GM19240 (cell line): Measurements from ENCODE around the gene OR2M5.

Experiments
- DNase-seq: peaks from one replicate; pipeline ENCODE4 v3.0.0; 2011; ENCODE audit warnings: low spot score; ENCODE audit not compliant: insufficient read length

Gene OR2M5, protein sequence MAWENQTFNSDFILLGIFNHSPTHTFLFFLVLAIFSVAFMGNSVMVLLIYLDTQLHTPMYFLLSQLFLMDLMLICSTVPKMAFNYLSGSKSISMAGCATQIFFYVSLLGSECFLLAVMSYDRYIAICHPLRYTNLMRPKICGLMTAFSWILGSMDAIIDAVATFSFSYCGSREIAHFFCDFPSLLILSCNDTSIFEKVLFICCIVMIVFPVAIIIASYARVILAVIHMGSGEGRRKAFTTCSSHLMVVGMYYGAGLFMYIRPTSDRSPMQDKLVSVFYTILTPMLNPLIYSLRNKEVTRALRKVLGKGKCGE

DNA sequence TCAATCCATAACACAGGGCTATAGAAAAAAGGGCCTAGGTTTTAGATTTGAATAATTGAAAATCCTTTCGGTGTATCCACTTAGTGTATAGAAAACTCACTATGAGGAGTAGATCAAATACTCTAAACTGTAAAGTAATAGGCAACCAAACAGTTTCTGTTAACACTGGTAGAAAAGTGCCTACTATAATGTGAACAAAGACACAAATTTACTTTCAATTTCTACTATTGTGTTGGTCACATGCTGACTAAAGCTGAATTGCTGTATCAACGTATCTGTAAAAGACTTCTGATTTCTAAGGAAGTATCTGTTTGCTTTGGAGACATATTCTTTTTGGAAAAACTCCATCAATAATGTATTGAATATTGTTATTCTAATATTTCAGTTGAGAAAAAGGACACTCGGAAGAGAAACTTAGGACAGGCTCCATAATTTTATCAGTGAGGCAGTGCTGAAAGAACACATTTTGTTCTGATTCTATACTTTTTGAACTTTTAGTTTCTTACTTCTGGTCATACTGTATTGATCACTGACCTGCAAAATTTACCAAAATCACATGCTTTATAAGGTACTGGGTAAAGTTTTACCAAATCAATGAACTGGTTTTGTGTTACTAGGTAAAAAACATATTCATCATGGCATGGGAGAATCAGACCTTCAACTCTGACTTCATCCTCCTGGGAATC is at the start of gene OR2M5:
OR2M5 (plus strand) TSS at position 636 of the 686 bp plus-strand sequence; CDS start at position 636, 0 bp downstream.
- no peak for DNase-seq

DNA sequence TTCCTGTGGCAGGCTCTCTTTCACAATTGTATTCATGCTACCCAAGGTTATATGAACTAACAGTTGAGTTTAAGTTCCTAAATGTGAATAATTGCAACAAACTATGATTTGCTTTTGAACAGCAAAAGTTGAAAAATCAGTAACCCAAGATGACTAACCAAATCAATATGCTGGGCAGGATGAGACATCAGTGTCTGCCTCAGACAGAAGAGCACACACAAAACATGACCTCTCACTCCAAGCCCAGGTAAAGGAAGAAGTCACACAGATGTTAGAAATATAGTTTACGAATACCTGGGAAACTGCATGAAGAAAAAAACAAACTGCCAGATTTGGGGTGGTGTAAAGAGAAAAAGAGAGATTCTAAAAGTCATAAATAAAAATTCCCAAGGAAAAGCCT is 46.4 kb upstream of the OR2M5 start:
- no peak for DNase-seq

DNA sequence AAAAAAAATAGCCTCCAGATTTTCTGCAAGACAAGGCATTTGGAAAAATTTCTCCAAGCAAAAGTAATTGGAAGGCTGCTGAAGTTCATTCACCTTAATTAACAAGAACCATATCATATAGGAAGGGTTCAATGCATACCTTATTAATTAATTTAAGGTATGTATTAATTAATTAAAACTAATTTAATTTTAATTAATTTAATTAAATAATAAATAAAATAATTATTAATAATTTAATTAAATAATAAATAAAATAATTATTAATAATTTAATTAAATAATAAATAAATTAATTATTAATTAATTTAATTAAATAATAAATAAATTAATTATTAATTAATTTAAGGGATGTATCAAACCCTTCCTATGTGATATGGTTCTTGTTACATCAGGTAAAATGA is 42.1 kb upstream of the OR2M5 start:
- no peak for DNase-seq

DNA sequence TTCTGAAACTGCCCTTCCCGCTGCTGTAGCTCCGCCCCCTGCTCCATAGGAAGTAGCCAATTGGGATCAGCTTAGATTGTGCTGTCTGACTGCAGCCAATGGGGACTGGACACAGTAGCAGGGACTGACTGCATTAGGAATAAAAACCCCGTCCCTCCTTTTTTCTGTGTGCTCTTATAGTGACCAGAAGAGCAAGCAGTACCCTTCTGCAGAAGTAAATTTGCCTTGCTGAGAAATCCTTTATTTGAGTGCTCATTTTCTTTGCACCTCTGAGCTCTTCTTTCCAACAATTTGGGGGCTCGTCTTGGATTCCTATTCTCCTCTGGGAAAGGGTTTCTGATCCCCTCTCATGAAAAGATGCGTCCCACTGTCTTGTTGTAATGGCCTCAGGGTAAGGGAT is 33.8 kb upstream of the OR2M5 start:
- DNase-seq, result no peak

DNA sequence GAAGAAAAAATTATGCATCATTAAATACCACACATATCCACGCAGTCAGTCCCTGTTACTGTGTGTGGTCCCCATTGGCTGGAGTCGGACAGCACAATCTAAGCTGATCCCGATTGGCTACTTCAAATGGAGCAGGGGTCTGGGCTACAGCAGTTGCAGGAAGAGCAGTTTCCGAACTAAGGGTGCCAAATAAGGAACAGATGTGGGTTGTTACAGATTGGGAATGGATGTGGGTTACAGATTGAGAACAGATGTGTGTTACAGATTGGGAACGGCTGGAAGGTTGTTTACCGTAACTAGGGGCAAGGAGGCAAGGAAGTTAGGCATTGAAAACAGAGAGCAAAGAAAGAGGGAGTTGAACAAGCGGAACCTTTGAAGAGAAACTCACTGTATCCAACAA is 30.1 kb upstream of the OR2M5 start:
- DNase-seq, result no peak

DNA sequence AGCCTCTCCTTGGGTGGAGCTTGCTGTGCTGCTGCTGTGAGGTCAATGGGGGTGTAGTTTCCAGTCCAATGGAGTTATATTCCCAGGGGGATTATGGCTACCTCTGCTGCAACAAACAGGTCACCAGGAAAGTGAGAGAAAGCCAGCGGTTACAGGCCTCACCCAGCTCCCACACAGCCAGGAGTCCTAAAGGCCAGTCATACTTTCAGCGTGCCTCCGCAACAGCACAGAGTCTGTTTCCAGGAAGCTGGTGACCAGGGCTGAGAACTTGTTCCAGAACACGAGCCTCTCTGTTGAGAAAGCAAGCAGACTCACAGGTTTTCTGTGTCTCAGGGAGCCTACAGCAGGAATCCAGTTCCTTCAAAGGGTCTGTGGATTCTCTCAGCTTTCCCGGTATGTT is 17.3 kb upstream of the OR2M5 start:
- no peak for DNase-seq

DNA sequence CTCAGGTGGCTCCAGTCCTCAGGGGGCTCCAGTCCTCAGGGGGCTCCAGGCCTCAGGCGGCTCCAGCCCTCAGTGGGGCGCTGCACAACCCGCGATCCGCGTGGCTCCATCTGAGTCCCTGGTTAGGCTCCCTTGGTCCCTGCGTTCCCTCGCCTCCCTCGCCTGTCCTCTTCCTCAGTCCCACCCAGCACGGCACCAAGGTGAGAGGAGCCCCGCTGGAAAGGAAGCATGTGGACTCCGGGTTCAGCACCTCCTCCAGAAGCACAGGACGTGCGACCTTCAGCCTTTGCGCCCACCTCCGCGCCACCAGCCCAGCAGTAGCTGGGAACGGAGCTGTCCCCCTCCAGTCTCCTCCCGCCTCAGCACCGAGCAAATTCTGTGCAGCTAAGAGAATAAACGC is 8.1 kb upstream of the OR2M5 start:
- DNase-seq, result no peak

DNA sequence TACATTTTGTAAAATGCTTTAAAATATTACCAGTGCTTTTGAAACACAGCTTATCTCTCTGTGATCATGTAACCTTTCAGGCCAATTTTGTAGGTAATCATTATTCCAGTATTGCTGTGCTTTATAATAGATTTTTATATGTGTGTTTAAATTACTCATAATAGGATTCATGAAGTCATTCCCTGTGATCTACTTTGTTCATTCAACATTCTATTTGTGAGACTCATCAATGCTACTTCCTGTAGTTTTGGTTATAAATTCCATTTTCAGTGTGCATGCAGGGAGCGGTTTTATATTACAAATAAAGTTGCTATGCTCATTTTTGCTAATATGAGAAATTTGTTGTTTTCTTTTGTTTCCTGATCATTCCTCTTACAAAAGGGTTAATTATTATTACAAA is 4.1 kb upstream of the OR2M5 start:
- DNase-seq, result no peak

DNA sequence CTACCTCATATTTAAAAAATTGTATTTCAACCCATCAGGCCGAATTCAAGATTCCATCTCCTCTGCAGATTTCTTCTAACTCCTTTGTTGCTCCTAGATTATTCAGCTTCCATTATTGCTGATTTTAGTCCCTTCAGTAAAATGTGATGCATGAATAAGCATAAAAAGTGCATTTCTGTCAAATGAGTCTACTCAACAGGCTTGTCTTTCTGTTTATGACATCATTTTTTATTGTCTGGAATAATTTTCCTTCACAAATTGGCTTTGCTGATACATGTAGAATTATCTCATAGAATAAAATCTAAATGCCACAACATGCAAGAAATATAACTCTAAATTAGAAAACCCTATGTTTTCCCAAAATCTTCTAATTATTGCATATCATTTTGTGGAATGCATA is 1.6 kb upstream of the OR2M5 start:
- DNase-seq, result no peak

DNA sequence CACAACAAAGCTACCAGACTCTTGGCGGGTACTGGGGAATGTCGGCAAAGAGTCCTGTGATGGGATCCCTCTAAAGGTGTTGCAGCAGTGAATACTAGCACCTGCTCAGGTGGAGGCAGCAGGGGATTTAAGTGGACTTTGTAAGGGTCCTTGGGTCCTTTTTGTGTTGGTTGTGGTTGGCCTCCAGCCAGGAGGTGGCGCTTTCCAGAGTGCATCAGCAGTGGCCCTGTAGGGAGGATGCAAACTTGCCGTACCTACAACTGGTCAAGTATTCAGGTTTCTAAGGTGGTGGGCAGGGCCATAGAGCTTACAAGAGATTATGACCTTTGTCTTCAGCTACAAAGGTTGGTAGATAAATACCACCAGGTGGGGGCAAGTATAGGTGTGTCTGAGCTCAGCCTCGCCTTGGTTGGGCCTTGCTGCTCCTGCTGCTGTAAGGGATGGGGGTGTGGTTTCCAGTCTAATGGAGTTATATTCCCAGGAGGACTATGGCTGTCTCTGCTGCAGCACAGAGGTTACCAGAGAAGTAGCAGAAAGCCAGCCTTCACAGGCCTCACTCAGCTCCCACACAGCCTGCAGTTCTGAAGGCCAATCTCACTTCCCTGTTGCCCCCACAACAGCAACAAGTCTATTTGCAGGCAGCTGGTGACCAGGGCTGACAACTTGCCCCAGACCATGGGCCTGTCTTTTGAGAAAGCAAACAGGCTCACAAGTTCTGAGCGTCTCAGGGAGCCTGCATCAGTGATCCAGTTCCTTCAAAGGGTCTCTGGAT is 7.3 kb downstream of the OR2M5 start:
- no peak for DNase-seq

DNA sequence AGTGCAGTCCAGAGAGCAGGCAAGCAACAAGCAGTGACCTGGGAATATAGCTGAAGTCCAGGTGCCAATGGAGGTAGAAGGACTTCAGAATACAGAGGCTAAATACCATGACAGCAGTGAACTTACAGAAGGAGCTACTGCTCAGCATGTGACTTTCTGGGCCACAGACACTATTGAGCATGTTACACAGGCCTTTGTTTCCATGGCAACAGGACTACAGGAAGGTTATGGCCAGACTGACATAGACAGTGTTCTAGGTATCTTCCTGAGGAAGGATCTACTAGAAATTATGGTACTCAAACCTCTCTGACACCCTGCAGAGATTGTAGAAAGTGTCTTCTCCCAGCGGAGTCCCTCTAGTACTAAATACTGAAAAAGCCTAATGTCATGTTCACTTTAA is 11.0 kb downstream of the OR2M5 start:
- no peak for DNase-seq

DNA sequence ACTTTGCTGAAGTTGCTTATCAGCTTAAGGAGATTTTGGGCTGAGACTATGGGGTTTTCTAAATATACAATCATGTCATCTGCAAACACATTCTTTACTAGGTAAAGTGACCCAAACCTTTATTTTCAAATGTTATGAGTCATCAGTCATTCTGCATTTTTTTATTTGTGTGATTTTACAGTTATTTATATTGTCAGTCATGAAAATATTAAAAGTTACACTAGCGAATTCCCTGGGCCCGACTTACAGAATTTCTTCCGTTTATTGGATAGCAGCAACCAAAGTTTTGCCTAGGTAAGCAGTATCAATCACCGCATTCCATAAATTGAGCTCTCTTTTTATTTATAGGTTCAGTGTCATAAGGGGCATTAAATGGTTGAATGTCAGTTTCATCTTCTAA is 13.8 kb downstream of the OR2M5 start:
- DNase-seq, result no peak

DNA sequence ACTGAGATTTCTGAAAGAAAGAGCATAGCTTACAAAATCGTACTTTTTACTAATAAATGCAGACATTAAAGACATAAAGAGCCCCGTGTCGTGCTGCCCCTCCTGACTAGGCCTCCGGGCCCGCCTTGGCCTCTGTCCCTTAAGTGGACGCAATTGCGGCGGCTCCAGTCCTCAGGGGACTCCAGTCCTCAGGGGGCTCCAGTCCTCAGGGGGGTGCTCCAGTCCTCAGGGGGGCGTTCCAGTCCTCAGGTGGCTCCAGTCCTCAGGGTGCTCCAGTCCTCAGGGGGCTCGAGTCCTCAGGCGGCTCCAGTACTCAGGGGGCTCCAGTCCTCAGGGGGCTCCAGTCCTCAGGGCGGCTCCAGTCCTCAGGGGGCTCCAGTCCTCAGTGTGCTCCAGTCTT is 19.1 kb downstream of the OR2M5 start:
- DNase-seq, result no peak

DNA sequence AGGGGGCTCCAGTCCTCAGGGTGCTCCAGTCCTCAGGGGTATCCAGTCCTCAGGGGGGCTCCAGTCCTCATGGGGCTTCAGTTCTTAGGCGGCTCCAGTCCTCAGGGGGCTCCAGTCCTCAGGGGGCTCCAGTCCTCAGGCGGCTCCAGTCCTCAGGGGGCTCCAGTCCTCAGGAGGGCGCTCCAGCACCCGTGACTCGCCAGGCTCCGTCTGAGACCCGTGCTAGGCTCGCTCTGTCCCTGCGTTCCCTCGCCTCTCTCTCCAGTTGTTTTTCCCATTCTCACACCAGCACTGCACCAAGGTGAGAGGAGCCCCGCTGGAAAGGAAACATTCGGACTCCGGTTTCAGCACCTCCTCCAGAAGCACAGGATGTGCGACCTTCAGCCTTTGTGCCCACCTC is 20.2 kb downstream of the OR2M5 start:
- DNase-seq, result no peak

DNA sequence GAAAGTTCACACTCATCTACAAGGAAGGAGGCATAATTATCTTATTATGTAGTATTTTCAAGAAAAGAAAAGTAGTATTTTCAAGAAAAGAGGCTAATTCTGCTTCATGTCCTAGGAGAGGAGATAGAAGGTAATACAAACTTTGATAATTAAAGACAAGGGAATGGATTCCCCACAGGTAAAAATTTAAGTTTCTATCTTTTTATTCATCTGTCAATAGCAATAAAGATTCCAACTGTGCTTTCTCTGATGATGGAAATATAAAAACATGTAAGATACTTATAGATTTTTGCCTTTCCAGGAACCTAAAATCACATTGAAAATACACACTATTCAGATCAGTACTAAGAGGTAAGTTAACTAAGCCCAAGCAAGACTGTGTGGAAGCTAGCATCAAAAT is 29.6 kb downstream of the OR2M5 start, which contains the start of gene OR2M2:
OR2M2 (plus strand) TSS at position 301 of the 400 bp plus-strand sequence. CDS start 5,165 bp downstream, outside the sequence.
- no peak for DNase-seq

DNA sequence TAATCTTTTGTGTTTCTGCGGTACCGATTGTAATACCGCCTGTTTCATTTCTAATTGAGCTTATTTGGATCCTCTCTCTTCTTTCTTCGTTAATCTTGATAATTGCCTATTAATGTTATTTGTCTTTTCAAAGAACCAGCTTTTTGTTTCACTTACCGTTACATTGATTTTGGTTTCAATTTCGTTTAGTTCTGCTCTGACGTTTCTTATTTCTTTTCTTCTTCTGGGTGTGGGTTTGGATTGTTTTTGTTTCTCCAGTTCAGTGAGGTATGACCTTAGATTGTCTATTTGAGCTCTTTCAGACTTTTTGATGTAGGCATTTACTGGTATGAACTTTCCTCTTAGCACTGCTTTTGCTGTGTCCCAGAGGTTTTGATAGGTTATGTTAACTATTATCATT is 39.0 kb downstream of the OR2M5 start:
- no peak for DNase-seq

DNA sequence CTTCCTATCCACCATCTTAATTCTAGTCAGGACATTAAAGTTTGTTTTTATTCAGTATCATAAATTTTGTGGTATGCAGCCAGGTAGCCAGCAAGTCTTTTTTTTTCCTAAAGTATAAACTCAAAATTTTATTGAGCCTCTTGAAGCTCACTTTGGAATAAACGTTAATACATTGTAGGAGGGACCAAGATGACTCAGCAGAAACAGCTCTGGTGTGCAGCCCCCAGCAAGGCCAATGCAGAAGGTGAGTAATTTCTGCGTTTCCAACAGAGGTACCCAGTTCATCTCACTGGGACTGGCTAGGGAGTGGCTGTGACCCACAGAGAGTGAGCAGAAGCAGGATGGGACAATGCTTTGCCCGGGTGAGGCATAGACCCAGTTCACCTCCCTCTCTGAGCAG is 42.4 kb downstream of the OR2M5 start:
- DNase-seq, result no peak

DNA sequence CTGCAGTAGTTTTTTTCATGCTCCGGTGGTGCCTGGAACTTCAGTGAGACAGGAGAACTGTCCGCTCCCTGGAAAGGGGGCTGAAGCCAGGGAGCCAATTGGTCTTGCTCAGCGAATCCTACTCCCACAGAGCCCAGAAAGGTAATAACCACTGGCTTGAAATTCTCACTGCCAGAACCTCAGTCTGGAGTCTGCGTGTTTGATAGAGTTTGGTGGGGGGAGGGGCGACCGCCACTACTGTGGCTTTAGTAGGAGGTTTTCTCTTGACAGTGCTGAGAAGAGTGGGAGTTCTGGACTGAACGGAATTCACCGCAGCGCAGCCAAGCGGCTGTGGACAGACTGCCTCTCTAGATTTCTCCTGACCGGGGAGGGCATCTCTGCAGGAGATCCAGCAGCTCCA is 44.1 kb downstream of the OR2M5 start:
- DNase-seq, result no peak

DNA sequence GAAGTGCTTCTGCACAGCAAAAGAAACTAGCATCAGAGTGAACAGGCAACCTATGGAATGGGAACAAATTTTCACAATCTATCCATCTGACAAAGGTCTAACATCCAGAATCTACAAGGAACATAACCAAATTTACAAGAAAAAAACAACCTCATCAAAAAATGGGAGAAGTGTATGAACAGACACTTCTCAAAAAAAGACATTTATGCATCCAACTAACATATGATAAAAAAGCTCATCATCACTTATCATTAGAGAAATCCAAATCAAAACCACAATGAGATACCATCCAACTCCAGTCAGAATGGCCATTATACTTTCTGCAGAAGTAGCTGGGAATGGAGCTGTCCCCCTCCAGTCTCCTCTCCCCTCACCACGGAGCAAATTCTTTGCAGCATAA is 49.2 kb downstream of the OR2M5 start:
- DNase-seq, result no peak
